Stimulated activated effector memory CD8-positive, alpha-beta T cell treated with anti-CD3 and anti-CD28 coated beads, Interleukin-12 subunit alpha, Interleukin-12 subunit beta, amount 100 ng/mL, for 72 hours (primary cell): ENCODE results near the gene RSL1D1.
"Not testable (repeated sequence)": the region's sequence is repeated elsewhere in the genome, so short reads cannot be mapped to it uniquely, and the experiment has no call there.

ENCODE experiments used
- ATAC-seq: fragments of 150-1000 bp; cut with Tn5 transposase; 2 replicates; pipeline ENCODE4 v1.10.0; 2021
- DNase-seq, 2 donors: peaks; one replicate each; pipeline ENCODE4 v3.0.0; 2021 to 2022; ENCODE audit warnings: low spot score in 2 of 2
- H3K27ac Mint-ChIP-seq: one replicate; pipeline ENCODE4 v1.8.0; 2022; ENCODE audit warnings: mild to moderate bottlenecking, mixed read lengths
- H3K36me3 Mint-ChIP-seq: one replicate; pipeline ENCODE4 v1.8.0; 2022; ENCODE audit warnings: mild to moderate bottlenecking, mixed read lengths
- H3K4me1 Mint-ChIP-seq: one replicate; pipeline ENCODE4 v1.8.0; 2022; ENCODE audit warnings: mixed read lengths
- H3K4me3 Mint-ChIP-seq: one replicate; pipeline ENCODE4 v1.8.0; 2022; ENCODE audit warnings: mild to moderate bottlenecking, mixed read lengths
- H3K9me3 Mint-ChIP-seq: one replicate; pipeline ENCODE4 v1.8.0; 2022; ENCODE audit warnings: mixed read lengths

RSL1D1 gene

GRCh38 chr16:11796227-11797165 lies 54.8 kb downstream of the RSL1D1 start:
- peak overlapping the region; percentile 90 for H3K4me3 Mint-ChIP-seq
- DNase-seq (peak; percentile 31 to 70), ATAC-seq (no peak)
- no peaks in the 10 kb centered on the region for H3K9me3 Mint-ChIP-seq
- H3K4me1 Mint-ChIP-seq, result peaks cover 74% of the 10 kb centered on the region
- peak overlapping the region; percentile 91 for H3K27ac Mint-ChIP-seq
- peaks cover 38% of the 10 kb centered on the region for H3K36me3 Mint-ChIP-seq

GRCh38 chr16:11795887-11796226 lies 55.5 kb downstream of the RSL1D1 start:
- H3K36me3 Mint-ChIP-seq, result peaks cover 38% of the 10 kb centered on the region
- no peak for ATAC-seq
- peak overlapping the region; percentile 90 for H3K4me3 Mint-ChIP-seq

GRCh38 chr16:11794996-11795886 lies 56.1 kb downstream of the RSL1D1 start:
- H3K9me3 Mint-ChIP-seq, result no peaks in the 10 kb centered on the region
- ATAC-seq (no peak), DNase-seq (no peak)
- H3K4me1 Mint-ChIP-seq, result peaks cover 80% of the 10 kb centered on the region
- peaks cover 42% of the 10 kb centered on the region for H3K36me3 Mint-ChIP-seq
- peak overlapping the region; percentile 91 for H3K27ac Mint-ChIP-seq
- H3K4me3 Mint-ChIP-seq, result peak overlapping the region; percentile 90

More at GRCh38 chr16:11795887-11796226, 55.5 kb downstream of the RSL1D1 start:
- Mint-ChIP-seq H3K4me1 (peaks cover 78% of the 10 kb centered on the region), H3K9me3 (no peaks in the 10 kb centered on the region), H3K27ac (peak overlapping the region; percentile 91)
- DNase-seq, result no peak

GRCh38 chr16:11794447-11794846 lies 56.9 kb downstream of the RSL1D1 start:
- Mint-ChIP-seq H3K4me3 (peak overlapping the region; percentile 90), H3K36me3 (peaks cover 49% of the 10 kb centered on the region), H3K4me1 (peaks cover 75% of the 10 kb centered on the region), H3K9me3 (no peaks in the 10 kb centered on the region), H3K27ac (peak overlapping the region; percentile 91)
- DNase-seq, result no peak
- ATAC-seq, result no peak

GRCh38 chr16:11793840-11794239 lies 57.5 kb downstream of the RSL1D1 start:
- Mint-ChIP-seq H3K9me3 (no peaks in the 10 kb centered on the region), H3K4me1 (peaks cover 69% of the 10 kb centered on the region), H3K27ac (peak overlapping the region; percentile 91), H3K36me3 (peaks cover 49% of the 10 kb centered on the region), H3K4me3 (peak overlapping the region; percentile 90)
- no peak for ATAC-seq
- no peak for DNase-seq

DNA sequence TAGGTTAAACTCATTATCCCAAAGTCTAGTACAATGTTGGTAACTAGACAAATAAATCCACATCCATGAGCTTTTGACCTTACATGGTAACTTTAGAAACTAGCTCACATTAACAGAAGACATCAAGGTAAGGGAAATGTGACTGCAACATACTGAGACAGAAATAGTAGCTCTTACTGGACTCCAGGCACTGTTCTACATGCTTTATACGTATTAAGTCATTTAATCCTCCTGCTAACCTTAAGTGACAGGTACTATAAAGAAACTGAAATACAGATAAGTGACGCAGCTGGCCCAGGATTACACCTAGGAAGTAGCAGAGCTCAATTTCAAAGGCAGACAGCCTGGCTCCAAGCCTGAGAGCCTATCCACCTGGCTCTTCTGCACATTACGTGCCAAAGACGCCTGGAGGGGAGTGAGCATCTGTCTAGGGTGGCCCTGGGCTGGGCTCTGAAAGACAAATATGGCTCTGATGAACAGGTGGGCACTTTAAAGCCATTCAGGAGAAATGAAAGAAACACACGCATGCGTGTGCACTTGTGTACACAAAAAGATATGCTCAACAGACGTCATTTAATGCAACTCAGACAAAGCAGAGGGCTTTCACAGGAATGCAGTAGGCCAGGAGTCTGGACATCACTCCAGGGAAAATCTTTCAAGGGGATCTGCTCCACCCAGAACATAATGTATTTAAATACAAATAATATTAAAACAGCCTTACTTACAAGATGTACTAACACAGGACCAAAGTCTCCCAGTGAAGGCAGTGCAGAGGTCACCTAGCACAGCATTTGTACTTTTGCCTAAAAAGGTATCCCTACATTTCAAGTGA lies 58.7 kb downstream of the RSL1D1 start:
- Mint-ChIP-seq H3K36me3 (peaks cover 61% of the 10 kb centered on the region), H3K9me3 (no peaks in the 10 kb centered on the region), H3K4me1 (peaks cover 69% of the 10 kb centered on the region), H3K4me3 (no peak overlapping the region), H3K27ac (peak overlapping the region; percentile 18)
- ATAC-seq (no peak), DNase-seq (no peak)

- Mint-ChIP-seq H3K27ac (peak overlapping the region; percentile 18), H3K4me3 (peak overlapping the region; percentile 27), H3K36me3 (peaks cover 64% of the 10 kb centered on the region), H3K4me1 (peaks cover 81% of the 10 kb centered on the region), H3K9me3 (no peaks in the 10 kb centered on the region)
- no peak for DNase-seq
- ATAC-seq, result peak; percentile 24
Measured at GRCh38 chr16:11791144-11791828, 60.1 kb downstream of the RSL1D1 start.

GRCh38 chr16:11788914-11789313 lies 62.4 kb downstream of the RSL1D1 start:
- DNase-seq (no peak), ATAC-seq (peak; percentile 70)
- Mint-ChIP-seq H3K36me3 (peaks cover 40% of the 10 kb centered on the region), H3K27ac (peak overlapping the region; percentile 89), H3K4me1 (peaks cover 71% of the 10 kb centered on the region), H3K4me3 (no peak overlapping the region), H3K9me3 (no peaks in the 10 kb centered on the region)

- not testable (repeated sequence) for H3K4me3 Mint-ChIP-seq, H3K9me3 Mint-ChIP-seq, DNase-seq, ATAC-seq
- Mint-ChIP-seq H3K27ac (peak overlapping the region; percentile 98), H3K36me3 (peaks cover 62% of the 10 kb centered on the region), H3K4me1 (peaks cover 59% of the 10 kb centered on the region)
Measured at GRCh38 chr16:11784980-11785599, 66.3 kb downstream of the RSL1D1 start.

GRCh38 chr16:11784381-11784780 lies 67.0 kb downstream of the RSL1D1 start:
- Mint-ChIP-seq H3K36me3 (peaks cover 63% of the 10 kb centered on the region), H3K4me1 (peaks cover 57% of the 10 kb centered on the region), H3K27ac (peak overlapping the region; percentile 98), H3K4me3 (peak overlapping the region; percentile 74)
- not testable (repeated sequence) for DNase-seq, H3K9me3 Mint-ChIP-seq, ATAC-seq

DNA sequence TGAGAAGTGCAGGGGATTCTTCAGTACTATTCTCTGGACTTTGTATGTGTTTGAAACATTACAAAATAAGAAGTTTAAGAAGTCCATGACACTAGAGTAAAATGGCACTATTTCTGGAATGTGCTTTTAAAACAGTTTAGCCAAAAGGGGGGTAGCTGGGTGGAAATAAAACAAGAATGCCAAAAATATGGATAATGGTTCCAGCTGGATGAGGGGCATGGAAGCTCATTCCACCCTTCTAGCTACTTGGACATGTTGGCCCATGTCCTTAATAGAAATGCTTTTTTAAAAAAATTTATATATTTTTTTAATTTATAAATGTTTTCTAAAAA lies 67.3 kb downstream of the RSL1D1 start:
- ATAC-seq (no peak), DNase-seq (no peak)
- peaks cover 67% of the 10 kb centered on the region for H3K36me3 Mint-ChIP-seq
- no peaks in the 10 kb centered on the region for H3K9me3 Mint-ChIP-seq
- H3K27ac Mint-ChIP-seq, result peak overlapping the region; percentile 98
- peaks cover 57% of the 10 kb centered on the region for H3K4me1 Mint-ChIP-seq
- H3K4me3 Mint-ChIP-seq, result peak overlapping the region; percentile 74
